GM19238 (cell line): ENCODE results near the gene NEK1.
"Not testable (repeated sequence)": the region's sequence is repeated elsewhere in the genome, so short reads cannot be mapped to it uniquely, and the experiment has no call there.

Experiments used
- DNase-seq: peaks from one replicate; pipeline ENCODE4 v3.0.0; 2011; ENCODE audit warnings: low spot score; ENCODE audit not compliant: insufficient read length

The NEK1 gene

DNA sequence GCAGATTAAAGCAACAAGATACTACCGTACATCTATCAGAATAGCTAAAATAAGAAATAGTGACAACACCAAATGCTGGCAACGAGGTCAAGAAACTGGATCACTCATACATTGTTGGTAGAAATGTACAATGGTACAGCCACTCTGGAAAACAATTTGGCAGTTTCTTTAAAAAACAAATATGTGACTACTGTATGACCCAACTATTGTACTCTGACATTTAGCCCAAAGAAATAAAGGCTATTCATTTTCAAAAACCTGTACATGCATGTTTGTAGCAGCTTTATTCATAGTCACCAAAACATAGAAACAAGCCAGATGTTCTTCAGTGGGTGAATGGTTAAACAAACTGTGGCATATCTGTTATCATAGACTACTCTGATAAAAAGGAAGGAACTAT is 16.2 kb upstream of the NEK1 start:
- no peak for DNase-seq

DNA sequence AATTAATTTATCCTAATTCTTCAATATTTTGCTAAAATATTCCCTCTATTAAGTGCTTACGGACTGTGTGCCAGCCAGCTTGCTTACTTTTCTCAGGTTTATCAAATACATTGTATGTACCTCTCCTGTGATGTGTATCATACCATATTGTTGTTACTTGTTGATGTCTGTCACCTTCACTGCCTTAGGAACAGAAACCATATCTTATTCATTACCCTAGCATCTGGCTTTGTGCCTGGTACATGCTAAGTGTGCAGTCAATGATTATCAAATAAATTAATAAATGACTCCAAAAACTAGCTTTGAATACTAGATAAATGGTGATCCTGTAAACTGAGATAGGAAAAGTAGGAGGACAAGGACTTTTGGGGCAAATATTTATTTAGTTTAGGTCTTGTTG is 14.9 kb upstream of the NEK1 start:
- DNase-seq, result no peak

DNA sequence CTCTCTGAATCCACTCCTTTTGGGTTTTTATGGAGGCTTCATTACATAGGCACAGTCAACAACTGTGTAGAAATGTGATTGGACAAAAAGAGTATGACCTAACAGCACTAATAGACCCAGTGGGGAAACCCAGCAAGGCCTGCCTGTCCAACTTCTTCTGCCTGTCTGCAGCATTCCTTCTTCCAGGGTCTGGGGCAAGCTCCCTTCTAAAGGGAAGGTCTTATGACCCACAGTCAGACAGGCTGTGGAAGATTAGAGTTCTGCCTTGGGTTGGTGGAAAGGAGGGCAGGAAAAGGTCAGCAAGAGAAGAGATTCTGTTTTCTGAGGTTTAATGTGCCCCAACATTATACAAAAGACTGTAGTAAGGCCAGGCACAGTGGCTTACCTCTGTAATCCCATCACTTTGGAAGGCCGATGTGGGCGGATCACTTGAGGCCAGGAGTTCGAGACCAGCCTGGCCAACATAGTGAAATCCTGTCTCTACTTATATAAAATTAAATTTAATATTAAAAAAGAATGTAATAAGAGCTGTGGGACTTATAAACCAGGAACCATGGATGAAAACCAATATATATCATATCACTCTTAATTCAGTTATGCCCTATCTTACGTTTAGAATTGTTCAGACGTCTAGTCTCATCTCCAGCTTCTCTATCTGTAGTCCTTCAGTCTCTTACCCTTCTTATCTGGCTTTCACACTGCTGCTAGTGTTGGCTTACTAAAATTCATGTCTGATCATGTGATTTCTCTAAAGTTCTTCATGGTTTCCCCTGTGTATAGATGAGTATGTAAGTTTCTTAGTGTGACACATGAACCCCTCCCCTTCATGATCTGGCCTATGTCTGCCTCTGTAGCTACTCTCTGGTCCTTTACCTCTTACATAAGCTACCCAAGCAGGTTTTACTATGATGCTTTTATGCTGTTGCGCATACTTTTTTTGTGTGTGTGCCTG is 14.2 kb upstream of the NEK1 start:
- DNase-seq, result no peak

DNA sequence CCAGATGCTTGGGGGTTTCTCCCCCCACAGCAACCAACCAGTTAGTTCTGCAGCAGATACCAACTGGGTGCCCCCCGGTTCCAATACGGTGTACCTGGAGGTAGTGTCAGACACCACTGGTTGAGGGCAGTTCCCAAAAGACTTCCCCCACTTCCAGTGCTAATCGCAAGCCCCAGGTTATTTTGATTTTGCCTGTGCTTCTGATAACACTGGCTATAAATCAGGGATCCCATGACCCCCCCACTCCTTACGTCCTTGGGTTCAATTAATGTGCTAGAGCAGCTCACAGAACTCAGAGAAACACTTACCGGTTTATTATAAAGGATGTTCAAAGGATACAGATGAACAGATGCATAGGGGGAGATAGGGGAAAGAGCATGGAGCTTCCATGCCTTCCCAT is 13.5 kb upstream of the NEK1 start:
- no peak for DNase-seq

DNA sequence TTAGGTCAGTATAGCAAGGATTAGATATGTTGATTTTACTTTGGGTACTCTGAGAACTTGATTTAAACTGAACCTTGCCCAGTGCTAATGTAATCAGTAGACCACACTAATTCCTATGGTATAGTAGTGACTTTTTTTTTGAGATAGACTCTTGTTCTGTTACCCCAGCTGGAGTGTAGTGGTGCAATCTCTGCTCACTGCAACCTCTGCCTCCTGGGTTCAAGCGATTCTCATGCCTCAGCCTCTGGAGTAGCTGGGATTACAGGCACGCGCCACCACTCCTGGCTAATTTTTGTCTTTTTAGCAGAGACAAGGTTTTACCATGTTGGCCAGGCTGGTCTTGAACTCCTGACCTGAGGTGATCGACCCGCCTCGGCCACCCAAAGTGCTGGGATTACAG is 11.6 kb upstream of the NEK1 start:
- DNase-seq, result not testable (repeated sequence)

DNA sequence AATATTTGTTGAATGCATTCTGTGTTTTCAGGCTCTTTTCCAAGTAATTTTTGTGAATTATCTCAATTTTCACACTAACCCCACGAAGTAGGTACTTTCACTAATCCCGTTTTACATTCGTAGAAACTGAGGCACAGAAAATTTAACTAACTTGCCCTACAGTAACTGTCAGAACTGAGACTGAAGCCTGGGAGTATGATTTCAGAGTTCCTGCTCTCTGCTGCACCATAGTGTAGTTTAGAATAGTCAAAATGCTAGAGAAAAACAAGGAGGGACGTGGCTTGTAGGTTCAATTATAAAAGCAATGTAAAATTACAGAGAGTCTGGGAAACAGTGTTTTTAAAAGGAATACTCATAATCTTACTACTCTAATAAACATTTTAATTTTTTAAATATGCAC is 10.2 kb upstream of the NEK1 start:
- DNase-seq, result no peak

DNA sequence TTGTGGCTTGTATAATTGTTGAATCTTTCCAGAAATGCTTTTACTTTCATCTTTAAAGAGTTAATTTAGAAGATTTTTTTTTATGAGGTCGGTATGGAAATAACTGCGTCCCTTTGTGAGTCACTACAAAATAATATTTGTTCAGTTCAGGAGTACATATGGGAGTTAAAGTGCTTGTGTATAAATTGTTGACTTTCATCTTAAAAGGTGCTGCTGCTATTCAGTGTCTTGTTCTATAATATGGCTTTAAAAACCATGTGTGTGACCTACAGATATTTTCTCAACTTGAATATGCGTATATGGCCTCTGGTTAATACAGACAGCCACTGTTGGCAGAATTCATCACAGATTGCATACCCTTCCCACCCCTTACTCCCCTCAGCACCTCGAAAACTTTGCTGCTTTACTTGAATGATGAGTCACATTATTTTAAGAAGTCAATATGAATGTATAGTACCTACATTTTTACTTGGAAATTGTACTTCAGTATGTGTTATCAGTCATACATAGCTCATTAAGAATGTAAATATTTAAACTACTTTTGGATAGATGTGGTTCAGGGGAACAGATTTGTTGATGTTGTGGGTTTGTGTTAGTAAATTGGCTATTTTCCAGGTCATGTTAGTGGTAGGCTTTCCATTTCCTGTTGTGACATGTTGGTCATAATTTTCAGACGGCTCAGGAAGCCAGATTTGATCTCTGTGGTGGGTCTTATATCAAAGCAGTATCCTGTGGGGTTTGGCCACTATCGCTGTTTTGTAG is 9.5 kb upstream of the NEK1 start:
- no peak for DNase-seq

DNA sequence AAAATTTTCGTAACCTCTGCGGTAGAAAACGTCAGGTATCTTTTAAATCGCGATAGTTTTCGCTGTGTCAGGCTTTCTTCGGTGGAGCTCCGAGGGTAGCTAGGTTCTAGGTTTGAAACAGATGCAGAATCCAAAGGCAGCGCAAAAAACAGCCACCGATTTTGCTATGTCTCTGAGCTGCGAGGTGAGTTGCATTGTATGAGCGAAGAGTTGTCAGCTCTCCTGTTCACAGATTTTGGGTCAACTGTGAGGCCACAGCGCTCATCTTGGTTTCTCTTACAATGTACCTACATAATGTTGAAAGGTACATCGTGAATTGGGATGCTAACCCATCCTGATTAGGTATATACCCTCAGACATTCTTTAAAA is 8.5 kb upstream of the NEK1 start:
- DNase-seq, result no peak

DNA sequence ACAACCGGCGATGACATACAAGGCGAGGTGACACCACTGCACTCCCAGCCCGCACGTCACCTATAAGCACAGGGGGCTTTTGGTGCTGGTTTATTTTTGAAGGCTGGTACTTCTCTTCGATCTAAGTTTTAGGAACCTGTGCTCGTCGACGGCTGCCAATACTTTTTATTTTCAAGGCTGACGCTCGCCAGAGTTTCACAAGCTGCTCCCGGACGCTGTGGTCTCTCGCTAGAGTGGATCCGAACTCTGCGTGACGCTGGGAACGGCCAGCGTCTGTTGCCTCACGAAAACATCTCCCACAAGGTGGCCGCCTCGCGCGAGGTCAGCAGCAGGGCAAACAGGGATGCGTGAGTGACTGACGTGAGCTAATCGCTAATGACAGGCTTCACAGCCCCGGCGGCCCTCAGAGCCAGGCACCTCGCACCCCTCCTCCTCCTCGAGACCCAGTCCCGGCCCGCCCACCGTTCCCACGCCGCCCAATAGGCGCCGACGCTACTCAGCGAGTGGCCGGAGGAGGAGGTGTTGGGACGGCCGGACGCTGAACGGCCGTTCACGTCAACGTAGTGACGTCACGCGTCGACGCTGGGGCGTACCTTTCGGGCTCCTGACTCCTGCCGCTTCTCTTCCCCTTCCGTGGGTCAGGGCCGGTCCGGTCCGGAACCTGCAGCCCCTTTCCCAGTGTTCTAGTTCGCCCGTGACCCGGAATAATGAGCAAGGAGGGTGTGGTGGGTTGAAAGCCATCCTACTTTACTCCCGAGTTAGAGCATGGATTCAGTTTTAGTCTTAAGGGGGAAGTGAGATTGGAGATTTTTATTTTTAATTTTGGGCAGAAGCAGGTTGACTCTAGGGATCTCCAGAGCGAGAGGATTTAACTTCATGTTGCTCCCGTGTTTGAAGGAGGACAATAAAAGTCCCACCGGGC is 7.8 kb upstream of the NEK1 start, which contains the start of gene CLCN3:
TSS of gene CLCN3 (plus strand) at position 621 of the 922 bp plus-strand sequence. CDS start 15,351 bp downstream, outside the sequence.
- DNase-seq, result peak; percentile 83

DNA sequence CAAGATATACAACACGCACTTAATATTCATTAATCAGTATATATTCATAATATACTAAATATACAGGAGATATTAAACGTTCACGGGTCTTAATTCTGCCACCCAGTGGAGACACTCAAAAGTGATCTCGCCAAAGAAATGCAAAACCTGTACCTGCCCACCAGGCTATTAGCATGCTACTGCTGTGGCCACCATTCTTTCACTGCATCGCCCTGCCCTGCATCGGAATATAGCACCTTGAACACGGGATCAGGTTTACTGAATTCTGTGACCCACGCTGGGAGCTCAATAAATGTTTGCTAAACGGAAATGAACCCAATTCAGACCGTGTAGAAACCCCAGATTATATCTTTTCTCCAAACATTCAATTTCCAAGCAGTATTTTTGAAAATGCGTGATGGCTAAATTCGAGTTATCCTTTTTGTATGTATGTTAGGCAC is 7.2 kb upstream of the NEK1 start:
- no peak for DNase-seq

DNA sequence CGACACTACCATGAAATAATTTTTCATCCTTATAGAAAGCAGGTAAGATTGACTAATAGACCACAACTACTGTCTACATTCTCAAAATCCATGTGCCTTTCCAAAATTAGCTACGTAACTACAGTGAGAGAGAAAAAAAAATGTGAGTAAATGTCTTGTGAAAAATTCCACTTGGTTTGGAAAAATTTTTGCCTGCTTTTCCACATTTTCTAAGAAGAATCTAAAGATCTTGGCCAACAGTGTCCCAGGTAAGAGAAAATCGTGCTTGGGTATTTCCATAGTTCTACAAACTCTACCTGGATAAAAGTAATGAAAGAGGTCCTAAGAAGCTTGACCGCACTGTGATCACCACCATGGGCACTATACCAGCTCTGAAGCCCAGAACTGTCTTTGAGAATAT is 6.6 kb upstream of the NEK1 start:
- no peak for DNase-seq

DNA sequence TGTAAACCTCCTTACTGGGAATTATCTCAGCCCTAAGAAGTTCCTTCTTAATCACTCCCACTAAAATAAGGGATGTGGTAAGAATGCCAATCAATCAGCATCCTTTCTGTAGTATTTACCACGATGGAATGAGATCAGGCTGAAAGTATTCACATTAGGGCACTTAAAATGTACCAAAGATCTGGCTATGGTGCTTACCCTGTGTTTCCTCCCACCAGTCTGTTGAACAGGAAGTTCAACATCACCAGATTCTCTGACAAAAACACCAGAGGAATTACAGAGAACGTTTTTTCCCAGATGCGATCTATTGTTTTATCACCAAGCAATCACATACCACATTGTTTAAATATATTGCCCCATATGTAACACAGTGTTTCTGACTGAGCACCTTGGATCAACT is 5.9 kb upstream of the NEK1 start:
- no peak for DNase-seq

DNA sequence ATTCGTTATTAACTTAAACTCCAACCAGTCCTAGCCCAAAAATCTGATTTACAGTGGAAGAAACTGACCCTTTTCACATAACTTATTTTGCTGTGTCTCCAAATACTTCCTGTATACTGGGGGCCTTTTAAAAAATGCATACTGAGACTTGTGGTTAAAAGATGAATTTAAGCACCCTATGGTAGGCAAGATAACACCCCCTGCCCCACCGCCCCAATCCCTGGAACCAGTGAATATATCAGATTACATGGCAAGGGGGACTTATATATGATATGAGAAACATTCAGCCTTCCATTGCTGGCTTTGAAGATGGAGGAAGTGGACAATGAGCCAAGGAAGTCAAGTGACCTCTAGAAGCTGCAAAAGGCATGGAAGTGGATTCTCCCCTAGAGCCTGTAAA is 4.9 kb upstream of the NEK1 start:
- no peak for DNase-seq

DNA sequence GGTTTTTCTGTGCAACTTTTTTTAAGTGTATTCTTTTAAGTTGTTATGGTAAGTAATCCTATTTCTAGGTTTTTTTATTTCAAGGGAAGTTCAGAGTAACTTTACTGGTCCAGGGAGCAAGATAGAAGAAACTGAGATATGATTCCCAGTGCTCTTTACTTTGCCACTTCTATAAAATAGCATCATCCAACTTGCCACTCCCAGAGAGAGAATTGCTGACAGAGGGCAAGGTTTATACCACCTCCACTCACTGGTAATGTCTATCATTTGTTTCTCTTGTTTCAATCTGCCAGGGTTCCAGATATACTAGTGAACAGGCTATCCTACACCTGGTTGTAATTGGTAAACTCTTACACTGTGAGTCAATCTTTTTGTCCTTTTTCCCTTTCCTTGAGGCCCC is 4.5 kb upstream of the NEK1 start:
- DNase-seq, result no peak

DNA sequence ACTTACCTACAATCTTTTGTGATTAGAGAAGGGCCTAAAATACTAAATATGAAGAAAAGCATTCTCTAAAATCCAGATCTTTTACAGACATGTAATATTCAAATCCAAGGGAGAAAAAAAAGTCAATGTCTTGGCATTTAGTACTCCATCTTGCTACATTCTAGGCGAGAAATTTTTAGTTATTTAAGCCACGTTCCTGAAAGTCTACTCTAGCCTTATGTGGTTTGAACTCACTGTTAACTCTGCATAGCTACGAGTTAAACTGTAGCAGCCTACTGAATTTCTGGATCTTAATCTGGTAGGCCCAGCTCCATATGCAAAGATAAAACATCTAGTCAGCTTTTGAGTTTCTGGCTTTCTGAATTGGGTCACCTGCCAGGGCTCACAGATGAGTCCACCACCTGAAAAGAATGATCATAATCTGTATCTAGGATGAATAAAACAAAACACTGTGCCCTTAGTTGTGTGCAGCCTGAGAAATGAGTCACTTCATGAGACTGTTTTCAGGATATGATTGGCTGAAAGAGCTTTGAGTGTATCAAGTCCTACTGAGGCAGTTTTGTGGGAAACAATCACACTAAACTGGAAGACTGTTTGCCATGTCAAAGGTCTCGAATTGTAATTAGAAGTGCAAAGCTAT is 3.2 kb upstream of the NEK1 start:
- DNase-seq, result no peak

DNA sequence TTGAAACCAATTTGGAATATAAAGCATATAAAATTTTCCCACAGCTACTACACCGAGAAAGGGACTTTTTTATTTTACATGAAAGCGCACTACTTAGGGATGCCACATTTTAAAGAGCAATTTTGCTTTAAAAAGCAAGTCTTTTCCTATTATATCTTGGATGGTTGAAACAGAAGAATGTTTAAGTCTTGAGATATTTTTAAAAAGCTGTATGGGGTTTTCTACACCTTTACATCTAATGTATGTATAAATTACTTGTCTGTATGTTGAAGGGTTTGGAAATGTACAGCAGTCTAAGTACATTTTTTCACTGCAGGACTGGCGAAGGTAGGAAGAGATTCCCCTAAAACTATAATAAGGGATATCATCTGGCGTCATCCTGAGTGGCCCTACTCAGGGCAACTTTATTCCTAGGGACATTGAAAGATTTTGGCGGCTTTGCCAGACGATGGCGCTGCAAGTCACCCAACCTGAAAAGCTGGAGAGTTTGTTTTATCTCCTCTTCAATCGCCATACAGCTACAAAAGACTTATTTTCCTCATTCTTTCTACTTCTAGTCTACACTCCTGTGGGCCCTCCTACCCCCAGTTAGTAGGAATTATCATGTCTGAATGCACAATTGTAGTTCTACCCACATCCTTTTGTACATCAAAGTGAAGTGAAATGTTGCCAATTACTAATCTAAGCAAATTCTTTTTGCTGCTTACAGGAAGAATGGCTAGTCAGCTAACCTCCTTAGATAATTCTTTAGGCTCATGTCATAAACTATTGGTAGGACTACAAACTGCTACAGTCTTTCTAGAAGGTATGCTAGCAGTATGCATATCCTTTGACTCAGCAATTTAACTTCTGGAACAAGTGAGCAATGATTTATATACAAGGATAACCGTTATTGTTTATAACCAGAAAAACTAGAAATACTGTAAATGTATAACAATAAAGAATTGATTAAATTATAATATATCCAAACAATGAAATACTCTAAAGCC is 782 bp upstream of the NEK1 start:
- no peak for DNase-seq

DNA sequence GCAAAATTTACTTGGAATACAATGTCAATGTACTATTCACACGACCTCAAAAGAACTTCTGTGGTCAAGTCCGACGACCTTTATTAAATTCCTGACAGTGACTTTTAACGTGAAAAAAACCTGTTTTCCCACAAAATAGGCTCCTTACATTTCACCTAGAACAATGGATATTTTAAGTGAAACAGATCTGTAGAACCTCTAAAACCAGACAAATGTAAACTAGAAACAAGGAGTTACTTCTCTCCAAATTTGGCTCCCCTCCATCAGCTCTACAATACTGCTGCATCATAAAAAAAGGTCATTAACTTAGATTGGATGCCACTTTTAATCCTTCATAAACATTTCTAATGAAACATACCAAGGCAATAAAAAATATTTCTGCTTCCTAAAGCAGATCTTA is 1.2 kb downstream of the NEK1 start:
- DNase-seq, result no peak

DNA sequence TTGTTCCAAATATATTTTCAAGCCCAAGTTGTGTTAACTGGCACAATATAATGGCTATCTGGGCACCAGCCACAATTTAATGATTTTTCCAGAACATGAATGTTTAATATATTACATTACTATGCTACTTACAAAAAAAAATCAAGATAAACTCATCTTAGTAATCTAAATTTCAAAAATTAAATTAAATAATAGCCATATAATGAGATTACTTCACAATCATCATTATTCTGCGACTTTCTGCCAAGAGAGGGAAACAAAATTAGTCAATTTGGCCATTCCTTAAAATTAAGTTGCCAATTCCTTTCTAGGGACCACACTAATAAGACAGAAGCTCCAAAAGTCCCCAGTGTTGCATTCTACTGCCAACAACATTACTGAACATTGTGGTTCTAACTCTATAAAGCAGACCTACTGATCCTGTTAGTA is 7.5 kb downstream of the NEK1 start:
- DNase-seq, result no peak

DNA sequence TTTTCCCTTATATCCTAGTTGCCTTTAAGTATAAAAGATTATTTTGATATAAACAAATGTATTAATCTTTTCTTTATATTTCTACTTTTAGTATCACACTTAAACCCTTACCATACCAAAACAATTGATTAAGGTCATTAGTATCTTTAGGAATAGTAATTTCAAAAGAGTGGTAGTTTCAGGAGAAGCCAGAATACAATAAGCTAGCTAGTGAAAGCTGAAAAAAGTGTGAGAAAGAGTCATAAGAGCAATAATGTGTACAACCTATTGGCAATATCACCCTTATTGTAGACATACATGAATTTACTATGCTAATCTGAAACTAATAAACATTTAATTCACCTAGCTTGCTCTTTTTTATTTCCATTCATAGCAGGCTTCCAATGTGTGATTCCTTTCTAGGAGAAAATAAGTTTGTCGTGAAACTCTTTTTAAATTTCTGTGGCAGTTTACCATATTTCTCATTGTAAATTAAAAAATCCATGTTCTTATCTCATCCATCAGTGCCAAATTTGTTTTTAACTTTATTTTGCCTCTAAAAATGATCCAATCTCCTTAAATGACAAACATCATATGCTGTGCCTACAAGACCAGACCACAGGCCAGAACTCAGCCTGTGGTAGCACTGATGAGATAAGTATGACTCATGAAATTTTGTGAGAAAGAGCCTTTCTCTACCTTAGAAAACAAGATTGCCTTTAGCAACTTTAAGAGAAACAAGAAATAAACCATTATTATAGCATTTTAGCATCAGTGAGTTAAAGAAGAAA is 8.1 kb downstream of the NEK1 start:
- DNase-seq, result no peak
